PC-9 (cell line): ENCODE measurements around the gene ADIPOR1.

Experiments used
- EZH2 ChIP-seq: fragments of 200-600 bp; sonication (generic); IDR thresholded peaks from 2 replicates; pipeline ENCODE4 v1.8.0; 2017; ENCODE audit warnings: antibody characterized with exemption, low read depth
- TF ChIP-seq, protein P1 (sequence below): fragments of 200-600 bp; sonication (generic); conservative IDR thresholded peaks from 2 replicates; pipeline ENCODE4 v1.6.1; 2017; ENCODE audit warnings: mixed run types, antibody characterized with exemption, mild to moderate bottlenecking, moderate library complexity

DNA sequence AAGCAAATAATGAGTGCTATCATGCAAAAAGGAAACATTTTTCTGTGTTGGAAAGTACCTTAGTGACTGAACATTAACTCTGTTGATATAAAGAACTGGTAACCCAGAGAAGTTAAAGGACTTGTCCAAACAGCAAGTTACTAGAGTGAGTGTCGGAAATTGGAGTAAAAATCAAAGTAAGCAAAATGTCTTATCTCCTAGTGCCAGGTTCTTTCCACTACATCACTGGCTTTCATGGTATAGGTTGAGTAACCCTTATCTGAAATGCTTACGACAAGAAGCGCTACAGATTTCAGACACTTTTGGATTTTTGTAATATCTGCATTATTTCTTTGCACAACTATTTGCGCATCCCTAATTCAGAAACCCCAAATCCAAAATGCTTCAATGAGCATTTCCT is 52.8 kb downstream of the ADIPOR1 start:
- TF ChIP-seq, protein P1, sequence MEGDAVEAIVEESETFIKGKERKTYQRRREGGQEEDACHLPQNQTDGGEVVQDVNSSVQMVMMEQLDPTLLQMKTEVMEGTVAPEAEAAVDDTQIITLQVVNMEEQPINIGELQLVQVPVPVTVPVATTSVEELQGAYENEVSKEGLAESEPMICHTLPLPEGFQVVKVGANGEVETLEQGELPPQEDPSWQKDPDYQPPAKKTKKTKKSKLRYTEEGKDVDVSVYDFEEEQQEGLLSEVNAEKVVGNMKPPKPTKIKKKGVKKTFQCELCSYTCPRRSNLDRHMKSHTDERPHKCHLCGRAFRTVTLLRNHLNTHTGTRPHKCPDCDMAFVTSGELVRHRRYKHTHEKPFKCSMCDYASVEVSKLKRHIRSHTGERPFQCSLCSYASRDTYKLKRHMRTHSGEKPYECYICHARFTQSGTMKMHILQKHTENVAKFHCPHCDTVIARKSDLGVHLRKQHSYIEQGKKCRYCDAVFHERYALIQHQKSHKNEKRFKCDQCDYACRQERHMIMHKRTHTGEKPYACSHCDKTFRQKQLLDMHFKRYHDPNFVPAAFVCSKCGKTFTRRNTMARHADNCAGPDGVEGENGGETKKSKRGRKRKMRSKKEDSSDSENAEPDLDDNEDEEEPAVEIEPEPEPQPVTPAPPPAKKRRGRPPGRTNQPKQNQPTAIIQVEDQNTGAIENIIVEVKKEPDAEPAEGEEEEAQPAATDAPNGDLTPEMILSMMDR, result no peak
- no peak for TF ChIP-seq EZH2
